Left lung (tissue), 10 donors: ENCODE measurements around the gene AAK1. TPM values are rescaled to one million over a fixed set of nuclear protein-coding genes. Genes with fewer than 3 reads are reported as not detected.

Source experiments
- ATAC-seq: fragments of 200-7000 bp; cut with Tn5 transposase; one replicate; pipeline ENCODE4 v1.9.1; 2020; ENCODE audit warnings: moderate library complexity
- DNase-seq, 4 donors: peaks; one replicate each; pipeline ENCODE4 v3.0.0-alpha.2; 2013 to 2020
- H3K27ac ChIP-seq, 2 donors: fragments of 200-600 bp; sonication (generic) in 1 of 2; one replicate each; pipeline versions ENCODE4 v1.5.0 to v1.8.0; 2020 to 2021
- H3K27me3 ChIP-seq, 2 donors: fragments of 200-600 bp; sonication (generic) in 1 of 2; one replicate each; pipeline versions ENCODE4 v1.5.0 to v1.8.0; 2020 to 2021
- H3K36me3 ChIP-seq, 2 donors: fragments of 200-600 bp; sonication (generic) in 1 of 2; one replicate each; pipeline versions ENCODE4 v1.5.0 to v1.8.0; 2020 to 2021
- H3K4me1 ChIP-seq, 2 donors: fragments of 200-600 bp; one replicate each; pipeline ENCODE4 v1.8.0; 2021
- H3K4me3 ChIP-seq, 2 donors: fragments of 200-600 bp; sonication (generic) in 1 of 2; one replicate each; pipeline versions ENCODE4 v1.5.0 to v1.8.0; 2020 to 2021; ENCODE audit warnings: mild to moderate bottlenecking in 1 of 2
- H3K9me3 ChIP-seq, 2 donors: fragments of 200-600 bp; sonication (generic) in 1 of 2; one replicate each; pipeline versions ENCODE4 v1.5.0 to v1.8.0; 2020 to 2021
- CTCF ChIP-seq, 2 donors: fragments of 200-600 bp; sonication (generic) in 1 of 2; IDR thresholded peaks; one replicate each; pipeline versions ENCODE4 v1.5.0 to v1.8.0; 2021; ENCODE audit warnings: antibody characterized with exemption in 2 of 2
- intact Hi-C, 2 donors: fragments of 100-400 bp; cut with DNase I; formaldehyde crosslinking; loops; one replicate each; pipeline versions ENCODE4 v1.11.2 to v1.14.2; 2022
- polyA plus RNA-seq, 6 donors: library from polyadenylated mRNA; unstranded; fragments of 120-200 nt; gene quantifications; one replicate each; pipeline ENCODE4 v1.2.1, GENCODE V29; 2013; ENCODE audit not compliant: insufficient read length in 6 of 6
- total RNA-seq, 2 donors: library from RNA; stranded (reverse); fragmentation: NEBNext Ultra II Directional; extraction: Animal tissue kit (Norgen Biotek cat#: 25700); gene quantifications; one replicate each; pipeline ENCODE4 v1.2.1, GENCODE V29; 2021
- donor health status: DM: no; HTN: yes; CAD: no.
- donor health status: DM: no; HTN: no; CAD: no.

AAK1 gene
- total and polyA plus RNA-seq, 8 donors, result 19.0 to 70.7 (median 22.4) TPM

- Histone ChIP-seq H3K27ac (no peak overlapping the region), H3K9me3 (no peaks in the 10 kb centered on the region), H3K4me3 (no peak overlapping the region), H3K36me3 (no peaks in the 10 kb centered on the region), H3K4me1 (peaks cover 0 to 25% of the 10 kb centered on the region in 2 donors), H3K27me3 (no peaks in the 10 kb centered on the region)
- intact Hi-C loops, result no loop called here
- ATAC-seq (no peak), DNase-seq (no peak)
- no peak for TF ChIP-seq CTCF (IDR thresholded peaks at IDR 0.05)
Observed at GRCh38 chr2:69604836-69605235, 38.7 kb downstream of the AAK1 start.

GRCh38 chr2:69604026-69604678 is 39.4 kb downstream of the AAK1 start:
- no peak overlapping the region for H3K4me3 ChIP-seq
- H3K36me3 ChIP-seq, result no peaks in the 10 kb centered on the region
- no peaks in the 10 kb centered on the region for H3K9me3 ChIP-seq
- no peaks in the 10 kb centered on the region for H3K27me3 ChIP-seq
- no peak for TF ChIP-seq CTCF (IDR thresholded peaks at IDR 0.05)
- no peak overlapping the region for H3K27ac ChIP-seq
- DNase-seq, result no peak
- no peak for ATAC-seq
- intact Hi-C loops, result no loop called here
- H3K4me1 ChIP-seq, result peaks cover 0 to 25% of the 10 kb centered on the region in 2 donors

- no peak for DNase-seq
- Histone ChIP-seq H3K36me3 (no peaks in the 10 kb centered on the region), H3K4me1 (peaks cover 0 to 21% of the 10 kb centered on the region in 2 donors), H3K4me3 (no peak overlapping the region), H3K9me3 (no peaks in the 10 kb centered on the region), H3K27me3 (no peaks in the 10 kb centered on the region), H3K27ac (no peak overlapping the region)
- no peak for ATAC-seq
- TF ChIP-seq CTCF (IDR thresholded peaks at IDR 0.05), result no peak
- intact Hi-C loops, result no loop called here
Observed at GRCh38 chr2:69603146-69603743, 40.3 kb downstream of the AAK1 start.

- no peak overlapping the region for H3K27ac ChIP-seq
- no peaks in the 10 kb centered on the region for H3K27me3 ChIP-seq
- H3K36me3 ChIP-seq, result no peaks in the 10 kb centered on the region
- no peak for DNase-seq
- no peaks in the 10 kb centered on the region for H3K9me3 ChIP-seq
- TF ChIP-seq CTCF (IDR thresholded peaks at IDR 0.05), result no peak
- H3K4me1 ChIP-seq, result peaks cover 0 to 17% of the 10 kb centered on the region in 2 donors
- peak; percentile 80 for ATAC-seq
- H3K4me3 ChIP-seq, result no peak overlapping the region
- intact Hi-C loops, result no loop called here
Observed at GRCh38 chr2:69601179-69601612, 42.3 kb downstream of the AAK1 start.

GRCh38 chr2:69600425-69600824 is 43.1 kb downstream of the AAK1 start:
- H3K36me3 ChIP-seq, result no peaks in the 10 kb centered on the region
- no peaks in the 10 kb centered on the region for H3K9me3 ChIP-seq
- H3K27me3 ChIP-seq, result no peaks in the 10 kb centered on the region
- no peak overlapping the region for H3K4me3 ChIP-seq
- no peak for ATAC-seq
- peaks cover 0 to 13% of the 10 kb centered on the region in 2 donors for H3K4me1 ChIP-seq
- intact Hi-C loops, result no loop called here
- no peak overlapping the region for H3K27ac ChIP-seq
- TF ChIP-seq CTCF (IDR thresholded peaks at IDR 0.05), result no peak
- DNase-seq, result no peak
